ENCODE results near the gene PIGR.
"Not testable (repeated sequence)": the region's sequence is repeated elsewhere in the genome, so short reads cannot be mapped to it uniquely, and the experiment has no call there.

Gene PIGR

DNA sequence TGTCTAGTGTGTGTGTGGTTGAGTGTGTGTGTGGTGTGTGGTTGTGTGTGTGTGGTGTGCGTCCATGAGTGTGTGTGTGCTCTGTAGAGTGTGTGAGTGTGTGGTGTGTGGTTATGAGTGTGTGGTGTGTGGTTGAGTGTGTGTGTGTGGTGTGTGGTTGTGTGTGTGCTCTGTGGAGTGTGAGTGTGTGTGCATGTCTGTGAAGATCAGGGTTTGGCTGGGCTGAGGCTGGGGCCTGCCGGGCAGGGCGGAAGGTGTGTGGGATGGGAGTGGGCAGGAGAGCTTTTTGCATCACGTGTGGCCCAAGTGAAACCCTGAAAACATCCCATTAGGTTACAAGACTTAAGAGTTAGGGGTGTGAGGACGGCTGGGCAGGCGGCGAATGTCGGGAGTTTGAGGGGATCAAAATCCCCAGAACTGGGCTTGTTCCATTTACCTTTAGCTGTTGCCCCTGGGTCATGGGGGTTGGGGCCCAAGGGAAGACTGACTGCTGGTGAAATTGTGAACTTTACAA lies 21.6 kb downstream of the PIGR start:
- no peak for DNase-seq (ENCODE audit: low read depth, low spot score)
- Histone ChIP-seq H3K27me3 (ENCODE audit: insufficient read depth, insufficient read length) (no peaks in the 10 kb centered on the region), H3K9me3 (ENCODE audit: insufficient read depth, low read length) (no peaks in the 10 kb centered on the region), H3K4me1 (ENCODE audit: insufficient read depth, insufficient read length) (no peaks in the 10 kb centered on the region), H3K9ac (ENCODE audit: insufficient read length, low read depth) (no peak overlapping the region), H3K36me3 (ENCODE audit: insufficient read depth, insufficient read length, low read length) (no peaks in the 10 kb centered on the region), H3K4me3 (ENCODE audit: insufficient read length, low read depth) (no peak overlapping the region)
- TF ChIP-seq YY1 (IDR thresholded peaks at IDR 0.05; ENCODE audit: insufficient read depth, insufficient read length) (no peak), SUZ12 (IDR thresholded peaks at IDR 0.05; ENCODE audit: extremely low read depth, insufficient read depth, insufficient read length) (no peak), ZNF274 (IDR thresholded peaks at IDR 0.05; ENCODE audit: low read depth, low read length) (no peak)

GRCh38 chr1:206923961-206924557 lies 22.2 kb downstream of the PIGR start:
- H3K9ac ChIP-seq (ENCODE audit: insufficient read length, low read depth); DNase-seq (ENCODE audit: low read depth, low spot score); H3K4me1 ChIP-seq (ENCODE audit: insufficient read depth, insufficient read length); H3K27me3 ChIP-seq (ENCODE audit: insufficient read depth, insufficient read length); H3K36me3 ChIP-seq (ENCODE audit: insufficient read depth, insufficient read length, low read length); H3K4me3 ChIP-seq (ENCODE audit: insufficient read length, low read depth); H3K9me3 ChIP-seq (ENCODE audit: insufficient read depth, low read length): not testable (repeated sequence)

- Histone ChIP-seq H3K36me3 (ENCODE audit: insufficient read depth, insufficient read length, low read length) (no peaks in the 10 kb centered on the region), H3K27me3 (ENCODE audit: insufficient read depth, insufficient read length) (no peaks in the 10 kb centered on the region), H3K9me3 (ENCODE audit: insufficient read depth, low read length) (no peaks in the 10 kb centered on the region), H3K9ac (ENCODE audit: insufficient read length, low read depth) (no peak overlapping the region), H3K4me3 (ENCODE audit: insufficient read length, low read depth) (no peak overlapping the region), H3K4me1 (ENCODE audit: insufficient read depth, insufficient read length) (no peaks in the 10 kb centered on the region)
- TF ChIP-seq ZNF274 (IDR thresholded peaks at IDR 0.05; ENCODE audit: low read depth, low read length) (no peak), YY1 (IDR thresholded peaks at IDR 0.05; ENCODE audit: insufficient read depth, insufficient read length) (no peak)
- no peak for DNase-seq (ENCODE audit: low read depth, low spot score)
Measured at GRCh38 chr1:206923009-206923960, 23.0 kb downstream of the PIGR start.

- no peak for DNase-seq (ENCODE audit: low read depth, low spot score)
- no peak overlapping the region for H3K4me3 ChIP-seq (ENCODE audit: insufficient read length, low read depth)
Measured at GRCh38 chr1:206922524-206922923, 23.7 kb downstream of the PIGR start.

GRCh38 chr1:206921772-206922265 lies 24.4 kb downstream of the PIGR start, which contains the start of gene FCMR:
Gene FCMR, minus strand, starts transcription at chr1:206921941. Its CDS starts 87 bp downstream, at chr1:206921854.
- H3K4me3 ChIP-seq (ENCODE audit: insufficient read length, low read depth) = no peak within 1 kb of the TSS

More at GRCh38 chr1:206922524-206922923, 23.7 kb downstream of the PIGR start:
- H3K27me3 ChIP-seq (ENCODE audit: insufficient read depth, insufficient read length) = no peaks in the 10 kb centered on the region
- H3K36me3 ChIP-seq (ENCODE audit: insufficient read depth, insufficient read length, low read length) = no peaks in the 10 kb centered on the region
- no peak overlapping the region for H3K9ac ChIP-seq (ENCODE audit: insufficient read length, low read depth)
- no peaks in the 10 kb centered on the region for H3K4me1 ChIP-seq (ENCODE audit: insufficient read depth, insufficient read length)
- no peak for TF ChIP-seq ZNF274 (IDR thresholded peaks at IDR 0.05; ENCODE audit: low read depth, low read length)
- no peak for TF ChIP-seq YY1 (IDR thresholded peaks at IDR 0.05; ENCODE audit: insufficient read depth, insufficient read length)
- TF ChIP-seq SUZ12 (IDR thresholded peaks at IDR 0.05; ENCODE audit: extremely low read depth, insufficient read depth, insufficient read length) = no peak
- H3K9me3 ChIP-seq (ENCODE audit: insufficient read depth, low read length) = no peaks in the 10 kb centered on the region

GRCh38 chr1:206918076-206918475 lies 28.2 kb downstream of the PIGR start:
- Histone ChIP-seq H3K4me1 (ENCODE audit: insufficient read depth, insufficient read length) (no peaks in the 10 kb centered on the region), H3K9ac (ENCODE audit: insufficient read length, low read depth) (no peak overlapping the region), H3K27me3 (ENCODE audit: insufficient read depth, insufficient read length) (peaks cover 8% of the 10 kb centered on the region), H3K4me3 (ENCODE audit: insufficient read length, low read depth) (no peak overlapping the region), H3K9me3 (ENCODE audit: insufficient read depth, low read length) (no peaks in the 10 kb centered on the region), H3K36me3 (ENCODE audit: insufficient read depth, insufficient read length, low read length) (no peaks in the 10 kb centered on the region)
- no peak for DNase-seq (ENCODE audit: low read depth, low spot score)
- TF ChIP-seq SUZ12 (IDR thresholded peaks at IDR 0.05; ENCODE audit: extremely low read depth, insufficient read depth, insufficient read length) (no peak), ZNF274 (IDR thresholded peaks at IDR 0.05; ENCODE audit: low read depth, low read length) (no peak), YY1 (IDR thresholded peaks at IDR 0.05; ENCODE audit: insufficient read depth, insufficient read length) (no peak)

More at GRCh38 chr1:206921772-206922265, 24.4 kb downstream of the PIGR start, which contains the start of gene FCMR:
- Histone ChIP-seq H3K27me3 (ENCODE audit: insufficient read depth, insufficient read length) (no peaks in the 10 kb centered on the region), H3K36me3 (ENCODE audit: insufficient read depth, insufficient read length, low read length) (no peaks in the 10 kb centered on the region), H3K9ac (ENCODE audit: insufficient read length, low read depth) (no peak within 1 kb of the TSS), H3K9me3 (ENCODE audit: insufficient read depth, low read length) (no peaks in the 10 kb centered on the region), H3K4me1 (ENCODE audit: insufficient read depth, insufficient read length) (no peaks in the 10 kb centered on the region)
- no peak for DNase-seq (ENCODE audit: low read depth, low spot score)
- TF ChIP-seq ZNF274 (IDR thresholded peaks at IDR 0.05; ENCODE audit: low read depth, low read length) = no peak
- TF ChIP-seq YY1 (IDR thresholded peaks at IDR 0.05; ENCODE audit: insufficient read depth, insufficient read length) = no peak
- TF ChIP-seq SUZ12 (IDR thresholded peaks at IDR 0.05; ENCODE audit: extremely low read depth, insufficient read depth, insufficient read length) = no peak

All from NT2/D1 (cell line).